ENCODE results near the gene LGALS9C.
"Not testable (repeated sequence)": the region's sequence is repeated elsewhere in the genome, so short reads cannot be mapped to it uniquely, and the experiment has no call there.

The LGALS9C gene

GRCh38 chr17:18476508-18477308 lies at the start of gene LGALS9C:
LGALS9C (plus strand) TSS chr17:18476789; CDS start chr17:18476855, 66 bp downstream.
- not testable (repeated sequence) for DNase-seq

DNA sequence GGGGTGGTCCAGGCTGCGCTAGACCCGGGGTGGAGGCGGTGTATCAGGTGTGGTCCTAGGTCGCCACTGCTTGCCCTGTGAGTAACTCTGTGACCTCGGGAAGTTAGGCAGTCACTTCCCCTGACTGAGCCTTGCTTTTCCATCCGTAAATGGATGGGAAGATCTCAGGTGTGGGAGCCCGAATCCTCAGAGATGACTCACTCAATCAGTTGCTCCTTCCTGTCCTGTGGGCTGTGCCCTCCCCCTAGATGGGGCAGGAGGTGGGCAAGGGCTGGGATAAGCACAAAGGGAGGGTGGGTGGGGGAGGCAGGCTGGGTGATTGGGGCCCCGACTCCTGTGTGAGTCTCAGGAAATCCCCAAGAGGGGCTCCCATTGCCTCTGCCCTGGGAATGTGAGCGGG lies 44.4 kb upstream of the LGALS9C start:
- not testable (repeated sequence) for DNase-seq

GRCh38 chr17:18439465-18439870 lies 37.1 kb upstream of the LGALS9C start:
- DNase-seq, result not testable (repeated sequence)

DNA sequence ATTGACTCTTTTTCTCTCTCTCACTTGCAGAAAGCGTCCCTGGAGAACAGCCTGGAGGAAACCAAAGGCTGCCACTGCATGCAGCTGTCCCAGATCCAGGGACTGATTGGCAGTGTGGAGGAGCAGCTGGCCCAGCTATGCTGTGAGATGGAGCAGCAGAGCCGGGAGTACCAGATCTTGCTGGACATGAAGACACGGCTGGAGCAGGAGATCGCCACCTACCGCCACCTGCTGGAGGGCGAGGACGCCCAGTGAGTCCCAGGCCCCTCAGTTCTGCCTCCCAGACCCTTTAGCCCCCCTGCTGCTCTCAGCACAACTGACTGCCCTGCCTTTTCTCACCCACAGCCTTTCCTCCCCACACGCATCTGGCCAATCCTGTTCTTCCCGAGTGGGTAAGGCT lies 34.5 kb upstream of the LGALS9C start:
- not testable (repeated sequence) for DNase-seq

DNA sequence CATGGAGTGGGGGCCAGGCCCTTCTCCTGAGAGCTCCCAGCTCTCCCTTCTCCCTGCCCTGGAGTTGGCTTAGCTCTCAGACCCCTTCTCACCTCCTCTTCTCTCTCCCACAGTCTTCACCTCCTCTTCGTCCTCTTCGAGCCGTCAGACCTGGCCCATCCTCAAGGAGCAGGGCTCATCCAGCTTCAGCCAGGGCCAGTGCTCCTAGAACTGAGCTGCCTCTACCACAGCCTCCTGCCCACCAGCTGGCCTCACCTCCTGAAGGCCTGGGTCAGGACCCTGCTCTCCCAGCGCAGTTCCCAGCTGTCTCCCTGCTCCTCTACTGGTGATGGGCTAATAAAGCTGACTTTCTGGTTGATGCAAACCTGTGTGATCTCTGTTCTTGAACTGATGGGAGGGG lies 34.1 kb upstream of the LGALS9C start:
- not testable (repeated sequence) for DNase-seq

- not testable (repeated sequence) for DNase-seq
These were observed 28.9 kb upstream of the LGALS9C start for GRCh38 chr17:18447476-18448205.

GRCh38 chr17:18448311-18448710 lies 28.3 kb upstream of the LGALS9C start:
- DNase-seq, result not testable (repeated sequence)

GRCh38 chr17:18449833-18450232 lies 26.8 kb upstream of the LGALS9C start:
- DNase-seq, result not testable (repeated sequence)

DNA sequence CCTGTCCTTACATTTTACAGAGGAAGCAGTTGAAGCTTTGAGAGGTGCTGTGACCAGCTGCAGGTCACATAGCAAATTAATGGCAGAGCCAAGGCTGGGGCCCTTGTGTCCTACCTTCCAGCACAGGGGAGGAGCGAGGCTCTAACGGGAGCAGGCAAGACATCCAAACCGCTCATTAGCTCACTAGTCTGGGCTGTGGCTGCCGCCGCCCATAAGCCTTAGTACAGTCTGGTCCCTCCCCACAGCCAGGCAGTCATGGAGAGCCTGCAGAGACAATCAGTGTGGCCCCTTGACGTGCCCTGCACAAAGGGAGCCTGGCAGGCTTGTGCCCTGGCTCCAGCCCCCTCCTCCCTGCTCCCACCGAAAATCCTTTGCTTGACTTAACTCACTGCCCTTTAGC lies 25.6 kb upstream of the LGALS9C start:
- DNase-seq, result not testable (repeated sequence)

DNA sequence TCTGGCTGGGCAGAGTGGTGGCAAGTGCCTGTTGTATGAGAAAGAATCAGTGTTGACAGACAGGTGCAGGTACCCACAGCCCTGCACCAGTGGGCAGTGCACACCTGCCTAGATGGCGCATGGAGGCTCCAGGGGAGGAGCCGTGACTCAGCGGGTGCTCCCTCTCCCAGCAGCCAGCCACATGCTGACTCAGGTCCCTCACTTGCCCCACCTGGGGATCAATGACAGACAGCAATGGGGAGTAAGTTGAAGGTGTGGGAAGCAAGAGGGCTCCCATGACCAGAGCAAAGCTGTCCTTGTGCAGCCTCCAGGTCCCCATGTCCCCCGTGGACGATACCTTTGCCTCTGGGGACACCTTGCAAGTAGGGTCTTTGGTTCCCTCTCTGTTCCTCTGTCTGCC lies 24.6 kb upstream of the LGALS9C start:
- not testable (repeated sequence) for DNase-seq

GRCh38 chr17:18459035-18459434 lies 17.6 kb upstream of the LGALS9C start:
- DNase-seq, result not testable (repeated sequence)

DNA sequence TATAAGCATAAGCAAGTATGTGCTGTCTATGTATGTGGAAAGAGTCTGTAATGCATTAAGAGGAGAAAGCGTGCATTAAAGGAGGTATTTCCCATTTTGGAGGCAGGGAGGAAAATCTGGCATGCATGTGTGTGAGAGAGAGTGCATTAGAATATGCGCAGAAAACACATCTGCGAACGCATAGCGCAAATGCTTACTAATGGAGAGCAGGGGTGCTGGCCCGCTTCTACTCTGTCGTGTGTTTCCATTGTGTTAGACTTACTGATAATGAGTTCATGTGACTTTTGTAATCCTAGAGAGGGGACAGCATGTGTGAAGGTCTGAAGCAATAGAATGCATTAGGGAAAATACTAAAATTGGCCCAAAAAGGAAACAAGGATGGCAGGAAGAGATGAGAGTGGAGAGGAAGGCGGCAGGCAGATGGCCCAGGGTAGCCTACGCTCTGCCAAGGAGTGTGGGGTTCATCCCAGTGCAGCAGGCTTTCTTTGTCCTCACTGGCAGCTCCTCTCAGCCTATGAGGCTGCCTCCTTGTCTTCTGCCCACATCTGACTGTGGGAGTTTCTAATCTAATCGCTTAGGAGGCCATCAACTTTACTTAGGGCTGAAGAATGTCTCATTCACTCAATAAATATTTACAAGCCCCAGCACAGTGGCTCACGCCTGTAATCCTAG lies 12.6 kb upstream of the LGALS9C start:
- DNase-seq, result not testable (repeated sequence)

GRCh38 chr17:18466250-18466983 lies 10.2 kb upstream of the LGALS9C start:
- not testable (repeated sequence) for DNase-seq

DNA sequence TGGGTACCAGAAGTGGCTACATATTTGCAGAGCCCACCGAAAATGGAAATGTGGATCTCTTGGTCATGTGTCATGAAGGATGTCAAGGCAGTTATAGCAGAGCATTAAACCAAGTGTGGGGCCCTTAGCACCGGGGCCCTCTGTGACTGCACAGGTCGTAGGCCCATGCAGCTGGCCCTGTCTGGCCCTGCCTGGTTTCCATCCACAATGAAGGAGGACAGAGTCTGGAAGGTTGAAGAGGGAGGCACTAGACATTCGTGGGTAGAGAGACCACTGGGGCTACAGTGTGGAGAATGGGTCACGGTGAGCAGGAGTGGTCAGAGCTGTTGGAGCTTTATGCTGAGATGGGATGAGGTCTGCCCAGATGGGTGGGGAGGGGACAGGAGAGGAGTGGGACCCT lies 9.6 kb upstream of the LGALS9C start:
- not testable (repeated sequence) for DNase-seq

- DNase-seq, result not testable (repeated sequence)
These were observed 8.0 kb upstream of the LGALS9C start for GRCh38 chr17:18468472-18469171.

GRCh38 chr17:18469837-18470236 lies 6.8 kb upstream of the LGALS9C start:
- DNase-seq, result peak; percentile 63

DNA sequence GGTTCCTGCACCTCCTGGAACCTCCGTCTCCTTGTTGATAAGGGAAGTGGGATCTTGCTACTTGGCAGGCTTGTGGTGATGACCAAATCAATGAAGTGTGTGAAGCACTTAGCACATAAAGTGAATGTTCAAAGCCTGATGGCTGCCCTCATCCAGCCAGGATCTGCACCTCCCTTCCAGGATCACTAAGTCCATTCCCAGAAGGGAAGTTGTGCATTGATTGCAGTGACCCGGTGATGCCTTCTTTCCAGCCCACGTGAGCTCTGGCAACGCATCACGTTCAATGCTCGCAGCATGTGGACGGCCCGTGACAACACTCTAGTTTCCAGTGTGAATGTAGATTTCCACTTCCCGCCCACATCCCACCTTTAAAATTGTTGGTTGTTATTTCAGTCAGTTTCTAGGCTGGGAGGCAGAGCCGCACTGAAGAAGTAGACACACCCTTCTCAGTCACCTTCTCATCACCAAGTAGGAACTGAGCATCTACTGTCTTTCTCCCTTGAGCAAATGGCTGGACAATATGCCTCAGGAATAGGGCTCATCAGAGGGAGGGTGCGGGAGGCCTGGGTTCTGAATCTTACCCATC lies 6.2 kb upstream of the LGALS9C start:
- not testable (repeated sequence) for DNase-seq

- DNase-seq, result not testable (repeated sequence)
These were observed 2.6 kb upstream of the LGALS9C start for GRCh38 chr17:18473967-18474366.

- DNase-seq, result not testable (repeated sequence)
These were observed 1.8 kb upstream of the LGALS9C start for GRCh38 chr17:18474754-18475153.

- DNase-seq, result not testable (repeated sequence)
These were observed 778 bp downstream of the LGALS9C start for GRCh38 chr17:18477367-18477766.

DNA sequence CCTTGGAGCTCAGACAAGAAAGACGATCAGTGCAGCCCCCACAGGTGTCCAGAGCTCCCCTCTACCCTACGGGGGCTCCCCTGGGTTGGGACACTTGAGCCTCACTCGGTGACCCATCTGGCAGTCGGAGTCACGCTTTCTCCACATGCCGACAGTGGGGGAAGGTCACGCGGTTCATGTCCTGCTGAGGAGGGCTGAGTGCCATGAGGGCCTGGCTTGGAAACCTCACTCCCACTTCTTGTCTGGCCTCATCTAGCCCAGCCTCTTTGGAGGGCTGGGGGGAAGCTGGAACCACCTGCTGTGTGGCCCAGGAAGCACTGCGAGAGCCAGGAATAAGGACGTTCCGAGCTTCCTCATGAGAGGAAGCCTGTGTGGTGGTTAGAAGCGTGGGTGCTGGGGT lies 1.8 kb downstream of the LGALS9C start:
- DNase-seq, result not testable (repeated sequence)
